ENCODE results near the gene RASD1.
A peak's percentile ranks its signal among the peaks of the same experiment; 100 is the strongest.

GRCh38 chr17:17445296-17445924, 50.8 kb downstream of the RASD1 start:
- TF ChIP-seq EZH2 (IDR thresholded peaks at IDR 0.05; ENCODE audit: low read depth) (no peak), CTCF (conservative IDR thresholded peaks at IDR 0.05) (peak; percentile 22; the same call in 1 of the 2 replicates)

Measured in PC-9 (cell line).